ENCODE data around the gene GLYATL1.
A peak's percentile ranks its signal among the peaks of the same experiment; 100 is the strongest.

The GLYATL1 gene, protein sequence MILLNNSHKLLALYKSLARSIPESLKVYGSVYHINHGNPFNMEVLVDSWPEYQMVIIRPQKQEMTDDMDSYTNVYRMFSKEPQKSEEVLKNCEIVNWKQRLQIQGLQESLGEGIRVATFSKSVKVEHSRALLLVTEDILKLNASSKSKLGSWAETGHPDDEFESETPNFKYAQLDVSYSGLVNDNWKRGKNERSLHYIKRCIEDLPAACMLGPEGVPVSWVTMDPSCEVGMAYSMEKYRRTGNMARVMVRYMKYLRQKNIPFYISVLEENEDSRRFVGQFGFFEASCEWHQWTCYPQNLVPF

DNA sequence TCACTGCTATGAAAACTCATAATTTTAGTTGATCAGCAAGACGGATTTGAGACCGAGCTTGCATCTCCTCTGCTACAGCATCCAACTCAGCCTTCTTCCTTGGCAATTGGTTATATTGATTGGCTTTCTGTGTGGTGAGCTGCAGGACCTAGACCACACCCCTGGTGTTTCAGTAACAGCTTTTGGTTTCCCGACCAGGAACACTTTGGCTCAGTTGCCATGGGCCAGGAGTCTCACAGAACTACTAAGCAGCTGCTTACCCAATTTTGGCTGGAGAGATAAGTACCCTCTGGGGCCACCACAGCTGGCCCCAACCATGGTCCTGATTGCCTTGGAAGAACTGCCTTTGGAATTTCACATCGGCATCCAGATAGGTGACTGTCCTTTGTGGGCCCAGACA is at the start of gene GLYATL1:
GLYATL1 (plus strand) TSS at position 212 of the 400 bp plus-strand sequence. CDS start 7,600 bp downstream, outside the sequence.
- no peak for DNase-seq (ENCODE audit: low read depth)

- no peak for DNase-seq (ENCODE audit: low read depth)
Observed at GRCh38 chr11:58893899-58894298, 45.4 kb upstream of the GLYATL1 start.

GRCh38 chr11:58898106-58898505 is 41.2 kb upstream of the GLYATL1 start:
- peak; percentile 53 for DNase-seq (ENCODE audit: low read depth)

DNA sequence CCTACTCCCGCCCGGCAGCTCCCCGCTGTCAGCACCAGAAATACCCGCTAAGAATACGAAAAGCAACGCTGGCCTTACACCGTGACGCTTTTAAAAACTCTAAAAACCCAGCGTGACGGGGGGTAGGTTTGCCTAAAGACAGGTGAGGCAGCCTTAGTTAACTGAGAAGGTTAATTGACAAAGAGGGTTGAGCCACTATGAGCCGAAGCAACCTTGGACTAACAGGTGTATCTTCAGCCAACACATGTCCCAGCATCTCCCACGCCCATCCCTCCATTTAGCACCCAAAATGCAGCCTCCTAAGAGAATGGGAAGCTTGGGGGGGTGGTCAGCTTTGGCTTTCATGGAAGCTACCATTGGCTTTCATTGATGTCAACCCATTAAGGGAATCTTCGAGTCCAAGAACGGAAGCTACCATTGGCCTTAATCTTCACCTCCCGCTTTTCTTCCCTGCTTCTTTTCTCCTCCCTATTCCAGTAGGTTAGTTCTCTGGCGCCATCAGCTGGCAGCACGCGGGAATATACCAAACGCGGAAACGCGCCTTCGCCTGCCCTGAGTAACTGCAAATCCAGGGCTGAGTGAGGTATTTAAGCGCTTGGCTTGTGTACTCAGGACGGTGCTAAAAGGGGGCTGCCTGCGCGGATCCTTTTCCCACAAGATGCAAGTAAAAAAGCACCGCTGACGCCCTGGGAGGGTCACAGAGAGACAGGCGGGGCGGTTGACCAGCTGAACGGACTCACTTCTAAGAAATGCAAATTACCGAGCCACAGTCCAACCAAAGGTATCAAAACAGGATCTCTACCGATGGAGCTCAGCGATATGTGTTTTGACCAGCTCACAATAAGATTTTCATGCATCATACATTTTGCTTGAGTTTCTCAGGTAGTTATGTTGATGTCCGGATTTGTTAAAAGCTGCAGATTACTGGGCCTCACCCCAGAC is 38.5 kb upstream of the GLYATL1 start:
- peak; percentile 59 for DNase-seq (ENCODE audit: low read depth)

DNA sequence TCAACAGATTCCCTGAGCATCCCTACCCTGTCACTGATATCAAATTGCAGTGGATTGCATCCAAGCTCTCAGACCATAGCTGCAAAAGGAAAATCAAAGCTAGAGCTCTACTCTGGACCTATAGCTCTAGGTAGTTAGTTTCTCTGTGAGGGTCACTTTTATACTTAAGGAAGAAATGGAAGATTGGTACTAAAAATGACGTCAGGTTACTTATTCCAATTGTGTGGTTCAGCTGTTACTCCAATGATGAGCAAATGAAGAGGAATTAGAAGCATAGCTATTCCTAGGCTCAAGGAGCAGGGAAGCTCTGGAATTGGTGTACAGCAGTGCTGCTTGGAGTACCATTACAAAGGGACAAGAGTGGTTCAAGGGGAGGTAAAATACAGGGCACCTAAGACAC is 36.4 kb upstream of the GLYATL1 start:
- DNase-seq (ENCODE audit: low read depth): no peak

- DNase-seq (ENCODE audit: low read depth): no peak
Observed at GRCh38 chr11:58905011-58905720, 34.1 kb upstream of the GLYATL1 start.

DNA sequence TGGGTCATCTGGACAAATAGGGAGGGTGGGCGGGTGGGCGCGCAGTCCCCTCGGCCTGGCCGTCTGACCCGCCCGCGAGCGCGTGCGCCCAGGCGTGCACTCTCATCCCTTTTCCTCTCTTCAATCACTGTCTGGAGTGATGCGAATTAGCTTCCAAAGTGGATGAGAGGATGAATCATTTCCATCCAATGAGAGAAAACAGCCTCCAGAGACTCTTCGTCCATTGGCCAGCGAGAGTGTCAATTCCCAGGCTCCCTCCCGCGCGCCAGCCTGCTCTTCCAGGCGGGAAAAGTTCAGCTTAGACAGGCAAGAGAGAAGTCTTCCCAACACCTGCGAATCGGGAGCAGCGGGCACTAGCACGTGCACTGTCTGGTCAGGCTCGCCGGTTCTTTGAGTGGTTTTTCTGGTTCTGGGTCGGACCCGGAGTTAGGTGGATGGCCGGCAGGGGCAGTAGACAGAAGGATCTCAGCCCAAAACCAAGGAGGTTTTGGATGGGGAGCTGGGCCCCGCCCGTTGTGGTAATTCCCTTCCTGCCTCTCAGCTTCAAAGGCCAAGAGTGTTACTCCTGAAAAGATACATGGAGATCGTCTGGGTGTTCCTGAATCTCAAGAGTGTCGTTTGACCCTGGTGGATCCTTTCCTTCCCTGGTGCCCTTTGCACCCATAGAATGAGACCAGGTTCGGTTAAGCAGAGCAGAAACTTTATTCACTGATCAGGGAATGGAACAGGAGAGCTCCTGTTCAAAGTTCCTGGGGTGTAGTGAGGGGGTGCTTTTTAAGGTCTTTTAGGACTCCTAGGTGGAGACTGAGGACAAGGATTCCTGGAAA is 33.4 kb upstream of the GLYATL1 start:
- peak; percentile 92 for DNase-seq (ENCODE audit: low read depth)

- no peak for DNase-seq (ENCODE audit: low read depth)
Observed at GRCh38 chr11:58907780-58908179, 31.5 kb upstream of the GLYATL1 start.

- DNase-seq (ENCODE audit: low read depth): no peak
Observed at GRCh38 chr11:58912124-58912523, 27.2 kb upstream of the GLYATL1 start.

GRCh38 chr11:58913685-58914084 is 25.6 kb upstream of the GLYATL1 start:
- no peak for DNase-seq (ENCODE audit: low read depth)

DNA sequence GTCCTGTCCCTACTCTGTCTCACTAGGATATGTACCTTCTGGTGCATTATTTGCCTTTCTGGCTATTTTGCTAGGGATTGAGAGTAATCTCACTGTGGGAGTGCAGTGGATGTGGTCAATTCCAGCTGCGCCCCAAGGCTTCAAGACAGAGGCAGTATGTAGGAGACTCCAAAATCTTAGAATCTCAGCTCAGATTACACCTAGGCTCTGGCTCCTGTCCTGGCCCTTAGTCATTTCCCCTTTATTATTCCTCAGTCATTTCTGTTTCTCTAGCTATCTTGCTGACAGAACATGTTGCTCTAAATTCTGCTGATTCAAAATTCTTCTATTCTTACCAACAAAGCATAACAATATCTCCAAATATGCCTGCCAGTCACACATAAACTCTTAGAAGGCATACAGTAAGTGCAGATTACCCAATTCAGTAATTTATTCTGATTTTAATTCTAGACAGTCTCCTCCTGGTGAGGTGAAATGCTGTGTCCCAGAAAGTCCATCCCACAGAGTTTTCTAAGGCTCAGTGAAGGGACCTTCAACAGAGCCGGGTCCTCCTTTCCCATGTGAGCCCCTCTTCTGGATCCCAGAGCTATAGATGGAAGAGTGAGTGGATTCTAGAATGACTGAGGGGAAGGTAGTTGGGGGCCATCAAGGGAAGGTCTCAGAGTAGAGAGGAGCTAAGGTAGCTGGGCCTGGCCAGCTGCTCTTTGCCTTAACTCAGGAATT is 24.3 kb upstream of the GLYATL1 start:
- no peak for DNase-seq (ENCODE audit: low read depth)

DNA sequence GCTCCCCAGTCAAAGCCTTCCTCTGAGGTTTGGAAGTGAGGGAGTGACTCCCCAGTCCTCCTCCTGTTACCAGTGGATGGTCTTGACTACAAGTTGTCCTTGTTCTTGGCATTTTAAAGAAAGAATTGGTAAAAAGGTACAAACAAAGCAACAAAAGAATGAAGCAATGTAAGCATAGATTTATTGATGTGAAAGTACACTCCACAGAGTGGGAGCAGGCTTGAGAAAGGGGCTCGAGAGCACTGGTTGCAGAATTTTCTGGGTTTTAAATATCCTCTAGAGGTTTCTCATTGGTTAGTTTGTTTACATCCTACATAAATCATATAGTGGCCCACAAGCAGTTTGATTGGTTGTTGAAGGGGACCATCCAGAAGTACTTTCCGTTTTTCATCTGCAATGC is 22.7 kb upstream of the GLYATL1 start:
- DNase-seq (ENCODE audit: low read depth): no peak

DNA sequence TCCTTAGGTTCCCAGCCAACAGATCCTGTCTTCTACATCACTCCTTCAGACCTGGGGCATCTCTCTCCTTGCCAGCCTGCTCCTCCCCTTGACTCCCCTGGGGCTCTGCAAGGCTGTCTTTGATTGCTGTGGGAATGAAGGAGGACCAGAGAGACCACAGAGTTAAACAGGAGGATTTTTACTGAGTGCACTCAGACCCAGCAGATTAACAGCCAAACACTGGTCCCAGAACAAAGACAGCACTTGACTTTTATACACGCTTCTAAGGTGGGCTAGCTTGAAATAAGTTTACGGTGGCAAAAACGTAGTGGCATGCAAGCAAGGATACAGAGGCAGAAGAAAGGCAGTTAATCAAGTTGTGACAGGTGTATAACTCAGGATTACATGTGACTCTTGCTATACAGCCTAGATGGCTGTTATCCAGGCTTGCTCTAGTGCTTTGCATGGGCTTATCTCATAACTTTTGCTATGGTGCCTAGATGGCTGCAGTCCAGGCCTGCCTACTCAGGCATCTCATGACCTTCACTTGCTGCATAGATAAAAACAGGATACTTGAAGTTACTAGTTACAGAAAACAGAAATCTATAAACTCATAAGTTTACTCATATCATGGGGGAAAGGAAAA is 22.0 kb upstream of the GLYATL1 start:
- DNase-seq (ENCODE audit: low read depth): no peak

DNA sequence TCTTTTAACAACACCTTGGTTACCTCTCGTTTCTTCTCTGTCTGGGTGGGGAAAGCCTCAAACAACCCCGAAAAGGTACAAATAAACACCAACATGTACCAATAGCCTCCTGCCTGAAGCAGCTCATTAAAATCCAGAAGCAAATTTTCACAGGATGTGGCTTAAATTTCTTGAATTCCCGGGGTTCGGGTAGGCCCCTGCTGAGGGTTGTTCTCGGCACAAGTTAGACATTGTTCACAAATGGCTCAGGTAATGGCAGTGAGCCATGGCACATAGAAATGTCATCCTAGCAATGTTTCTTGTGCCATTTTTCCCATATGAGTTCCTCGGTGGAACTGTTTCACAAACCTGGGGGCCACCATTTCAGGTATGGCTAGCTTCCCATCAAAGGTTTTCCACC is 19.7 kb upstream of the GLYATL1 start:
- no peak for DNase-seq (ENCODE audit: low read depth)

DNA sequence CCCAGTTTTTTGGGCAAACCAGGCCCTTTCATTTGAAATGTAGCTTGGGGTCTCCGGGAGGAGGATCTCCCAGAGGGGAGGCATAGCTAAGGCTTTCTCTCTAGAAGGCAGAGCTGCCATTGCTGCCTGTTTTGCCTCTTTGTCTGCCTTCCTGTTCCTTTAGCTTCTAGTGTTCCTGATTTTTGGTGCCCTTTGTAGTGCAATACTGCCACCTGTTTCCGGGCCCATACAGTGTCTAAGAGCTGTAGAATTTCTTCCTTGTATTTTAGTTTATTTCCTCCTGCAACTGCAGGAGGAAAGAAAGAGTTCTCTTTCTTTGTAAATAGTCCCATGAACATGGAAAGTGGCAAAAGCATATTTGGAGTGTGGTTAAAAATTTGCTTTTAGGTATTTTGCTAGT is 19.3 kb upstream of the GLYATL1 start:
- DNase-seq (ENCODE audit: low read depth): no peak

DNA sequence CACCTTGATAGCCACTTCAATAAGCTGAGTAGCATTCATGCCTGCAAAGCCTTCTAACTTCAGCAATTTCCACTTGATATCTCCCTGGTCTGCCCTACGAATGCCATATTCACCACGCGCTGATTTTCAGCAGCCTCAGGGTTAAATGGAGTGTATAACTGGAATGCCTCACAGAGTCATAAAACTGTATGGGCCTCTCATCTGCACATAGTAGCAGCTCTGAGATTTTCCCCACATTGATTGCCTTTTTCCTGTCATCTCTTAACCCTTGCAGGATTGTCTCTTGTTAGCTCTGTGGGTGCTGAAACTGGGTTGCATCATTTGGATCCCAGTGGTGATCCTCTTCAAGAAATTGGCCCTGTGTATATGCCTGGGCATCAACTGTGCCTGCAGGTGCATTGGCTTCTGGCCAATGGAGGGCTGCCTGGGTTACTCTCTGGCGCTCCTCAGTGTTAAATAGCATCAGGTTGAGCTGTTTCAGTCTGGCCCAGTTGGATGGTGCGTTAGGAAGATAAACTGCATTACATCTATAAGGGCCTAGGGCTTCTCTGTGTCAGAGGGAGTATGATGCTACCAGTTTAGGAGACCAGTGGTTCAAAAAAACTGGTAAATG is 17.4 kb upstream of the GLYATL1 start:
- no peak for DNase-seq (ENCODE audit: low read depth)

GRCh38 chr11:58922479-58922878 is 16.8 kb upstream of the GLYATL1 start:
- no peak for DNase-seq (ENCODE audit: low read depth)

GRCh38 chr11:58923300-58923788 is 15.9 kb upstream of the GLYATL1 start:
- no peak for DNase-seq (ENCODE audit: low read depth)

GRCh38 chr11:58924230-58924629 is 15.1 kb upstream of the GLYATL1 start:
- DNase-seq (ENCODE audit: low read depth): no peak

- no peak for DNase-seq (ENCODE audit: low read depth)
Observed at GRCh38 chr11:58926251-58926650, 13.0 kb upstream of the GLYATL1 start.
